Small intestine (tissue), 16 donors: ENCODE data around the gene MYO1B. TPM values are rescaled to one million over a fixed set of nuclear protein-coding genes. Genes with fewer than 3 reads are reported as not detected.
A peak's percentile ranks its signal among the peaks of the same experiment; 100 is the strongest.

ENCODE experiments used
- DNase-seq, 2 donors: peaks; one replicate each; pipeline versions ENCODE4 v3.0.0 to v3.0.0-alpha.2; 2013
- FAIRE-seq: peaks from 2 replicates; lab custom pipeline; 2012; peaks lifted over from hg19 to GRCh38; lab: Jason Lieb, UNC
- H3K27ac ChIP-seq, 3 donors: one replicate each; pipeline ENCODE4 v1.5.1; 2013; ENCODE audit warnings: low read length in 2 of 3, mild to moderate bottlenecking in 2 of 3, control low read depth in 1 of 3, inconsistent platforms in 1 of 3, low read depth in 1 of 3, moderate library complexity in 1 of 3
- H3K27me3 ChIP-seq, 3 donors: one replicate each; pipeline ENCODE4 v1.6.1; 2013; ENCODE audit warnings: low read length in 3 of 3, inconsistent platforms in 1 of 3; ENCODE audit not compliant: control insufficient read depth in 3 of 3, insufficient read depth in 3 of 3
- H3K36me3 ChIP-seq, 3 donors: one replicate each; pipeline ENCODE4 v1.6.1; 2013; ENCODE audit warnings: low read length in 3 of 3, inconsistent platforms in 1 of 3, low read depth in 1 of 3, mild to moderate bottlenecking in 1 of 3, moderate library complexity in 1 of 3; ENCODE audit not compliant: control insufficient read depth in 3 of 3, insufficient read depth in 2 of 3
- H3K4me1 ChIP-seq, 3 donors: one replicate each; pipeline ENCODE4 v1.6.1; 2013; ENCODE audit warnings: low read length in 2 of 3, inconsistent platforms in 1 of 3, low read depth in 1 of 3, mild to moderate bottlenecking in 1 of 3, moderate library complexity in 1 of 3; ENCODE audit not compliant: control insufficient read depth in 3 of 3, insufficient read depth in 2 of 3
- H3K4me3 ChIP-seq, 3 donors: one replicate each; pipeline ENCODE4 v1.5.1; 2013; ENCODE audit warnings: low read length in 3 of 3, control low read depth in 1 of 3, inconsistent platforms in 1 of 3, low read depth in 1 of 3, mild to moderate bottlenecking in 1 of 3, moderate library complexity in 1 of 3
- H3K9me3 ChIP-seq, 2 donors: one replicate each; pipeline ENCODE4 v1.6.1; 2013; ENCODE audit warnings: low read depth in 1 of 2, low read length in 1 of 2; ENCODE audit not compliant: control insufficient read depth in 2 of 2, insufficient read depth in 1 of 2
- WGBS, 3 donors: extraction: QIAGEN DNeasy Blood & Tissue Kit; methylation state at CpG; one replicate each; pipeline ENCODE4 v1.1.7; 2013; 5-methylcytosine and 5-hydroxymethylcytosine counted together
- long read RNA-seq, 10 donors: transcript quantifications; one replicate each; lab custom pipeline, GENCODE V29; 2026
- polyA plus RNA-seq, 4 donors: library from polyadenylated mRNA; stranded (reverse) in 3 of 4; unstranded in 1 of 4; fragments of 200-250 nt in 3 of 4; fragments of 120-200 nt in 1 of 4; gene quantifications; one replicate each; pipeline versions ENCODE4 v1.2.1 to v1.2.3, GENCODE V29; 2013
- donor health status: healthy with polysubstance abuse.
- donor health status: control.
- donor health status: control.
- donor health status: Bipolar disorder and iron deficiency.
- donor health status: healthy.

Gene MYO1B
- 10 to 100 TPM in 2 of 4 donors, 1 to 10 TPM in 2; 8.1 to 34.8 (median 12.9) TPM for polyA plus RNA-seq
- long read RNA-seq, donor 1: 0 reads
- long read RNA-seq, donor 2, full-length matches to known transcripts: 1 of 1 reads
- long read RNA-seq, donor 2, partial matches to known transcripts: 0 of 1 reads
- long read RNA-seq, donor 2, other reads (novel, unspliced or antisense): 0 of 1 reads
- long read RNA-seq, donor 3, partial matches to known transcripts: 0 of 2 reads
- long read RNA-seq, donor 3, other reads (novel, unspliced or antisense): 0 of 2 reads
- long read RNA-seq, donor 4: 0 reads
- long read RNA-seq, donor 5: 0 reads
- long read RNA-seq, donor 6, full-length matches to known transcripts: 3 of 3 reads
- long read RNA-seq, donor 6, partial matches to known transcripts: 0 of 3 reads
- long read RNA-seq, donor 6, other reads (novel, unspliced or antisense): 0 of 3 reads
- long read RNA-seq, donor 7: 0 reads
- long read RNA-seq, donor 8, partial matches to known transcripts: 0 of 2 reads
- long read RNA-seq, donor 8, other reads (novel, unspliced or antisense): 0 of 2 reads
- long read RNA-seq, donor 9: 0 reads
- long read RNA-seq, donor 10, full-length matches to known transcripts: 4 of 9 reads
- long read RNA-seq, donor 10, partial matches to known transcripts: 5 of 9 reads
- long read RNA-seq, donor 10, other reads (novel, unspliced or antisense): 0 of 9 reads

DNA sequence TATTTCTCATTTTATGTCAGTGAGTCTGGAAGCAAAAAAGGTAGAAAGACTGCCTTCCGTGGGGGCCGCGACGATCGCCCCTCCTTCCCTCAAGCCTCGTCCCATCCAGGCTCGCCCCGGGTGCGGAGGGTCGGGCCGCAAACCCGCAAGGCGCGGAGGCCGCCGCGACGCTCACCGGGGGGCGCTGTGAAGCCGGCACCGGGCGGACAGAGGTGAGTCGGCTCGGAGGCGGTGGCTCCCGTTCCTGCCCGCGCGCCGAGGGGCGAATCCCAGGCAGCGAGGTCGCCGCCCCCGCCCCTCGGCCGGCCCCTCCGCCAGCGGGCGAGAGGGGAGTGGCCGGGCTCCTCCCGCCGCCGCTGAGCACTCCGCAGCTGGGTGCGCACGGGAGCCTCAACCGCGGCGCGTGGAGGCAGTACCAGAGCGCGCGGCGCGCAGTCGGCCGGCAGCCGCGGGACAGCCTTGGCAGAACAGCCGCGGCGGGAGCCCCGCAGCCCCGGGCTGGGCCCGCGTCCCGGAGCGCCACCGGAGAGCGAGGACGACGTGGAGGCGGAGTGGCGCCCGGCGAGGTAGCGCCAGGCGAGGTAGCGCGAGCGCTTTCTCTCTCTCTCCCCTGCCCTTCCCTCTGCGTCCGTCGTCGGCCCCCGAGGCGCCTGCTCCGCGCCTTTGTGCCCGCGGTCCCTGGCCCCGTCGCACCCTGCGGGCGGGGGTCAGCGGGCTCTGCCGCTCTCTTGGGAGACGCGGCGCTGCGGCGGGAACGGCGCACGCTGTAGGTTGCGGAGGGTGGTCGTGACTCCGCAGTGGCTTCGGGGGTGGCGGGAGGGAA, at the start of gene MYO1B:
TSS of gene MYO1B (plus strand) at position 359 of the 823 bp plus-strand sequence. CDS start 31,492 bp downstream, outside the sequence.
- Histone ChIP-seq H3K9me3 (peaks cover 0 to 6% of the 10 kb centered on the region in 2 donors), H3K36me3 (no peaks in the 10 kb centered on the region), H3K4me3 (peak within 1 kb of the TSS; percentile 65 to 92 (median 80)), H3K27me3 (no peaks in the 10 kb centered on the region), H3K27ac (peak within 1 kb of the TSS in 2 of 3 donors; percentile 71 to 91), H3K4me1 (peaks cover 5 to 15% (median 10%) of the 10 kb centered on the region in 3 donors)
- no peak for FAIRE-seq
- 0 to 1% (median 0%) methylated on average over 75 to 112 of the region's 112 CpGs for WGBS, 3 donors
- peak; percentile 77 to 92 for DNase-seq

DNA sequence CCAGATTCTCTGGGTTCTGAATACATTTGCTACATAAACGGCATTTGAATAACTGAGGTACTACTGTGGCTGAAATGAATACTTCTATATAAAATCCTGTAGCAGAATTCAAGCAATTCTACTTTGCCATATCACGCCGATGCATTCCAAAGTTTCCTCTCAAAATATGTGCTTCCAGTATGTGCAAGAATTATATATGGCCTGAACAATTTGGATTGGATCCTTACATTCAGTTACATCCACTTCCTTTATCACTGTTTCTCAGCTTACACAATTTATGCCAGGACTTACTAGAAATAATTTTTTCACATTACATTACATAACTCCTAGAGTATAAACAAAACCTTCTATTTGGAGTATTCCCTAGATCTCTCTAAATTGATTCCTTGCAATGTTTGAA, 48.1 kb upstream of the MYO1B start:
- Histone ChIP-seq H3K27ac (no peak overlapping the region), H3K4me1 (no peaks in the 10 kb centered on the region), H3K9me3 (no peaks in the 10 kb centered on the region), H3K36me3 (no peaks in the 10 kb centered on the region), H3K4me3 (no peak overlapping the region), H3K27me3 (no peaks in the 10 kb centered on the region)
- no peak for FAIRE-seq
- DNase-seq: no peak
- WGBS, 3 donors: 90 to 99% (median 98%) methylated on average over 3 of the region's 3 CpGs

DNA sequence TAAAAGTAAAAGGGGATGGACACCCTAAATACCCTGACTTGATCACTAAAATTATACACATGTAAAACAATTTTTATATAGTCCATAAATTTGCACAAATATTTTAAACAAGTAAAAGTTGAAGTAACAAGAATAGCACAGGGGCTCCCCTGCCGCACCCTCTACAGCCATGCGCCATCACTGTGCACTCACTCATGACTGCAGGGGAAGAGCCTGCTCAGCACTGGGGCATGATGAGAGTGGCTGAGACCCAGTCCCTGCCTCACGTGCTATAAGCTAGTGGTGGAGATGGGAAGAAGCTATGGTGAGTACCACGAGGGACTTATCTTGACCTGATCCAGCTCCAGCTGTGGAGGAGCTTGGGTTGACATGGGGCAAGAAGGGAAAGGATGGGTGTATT, 46.9 kb upstream of the MYO1B start:
- Histone ChIP-seq H3K36me3 (no peaks in the 10 kb centered on the region), H3K9me3 (no peaks in the 10 kb centered on the region), H3K4me1 (no peaks in the 10 kb centered on the region), H3K4me3 (no peak overlapping the region), H3K27me3 (no peaks in the 10 kb centered on the region), H3K27ac (no peak overlapping the region)
- no peak for FAIRE-seq
- WGBS, 3 donors: 94 to 96% (median 96%) methylated on average over 4 of the region's 4 CpGs
- DNase-seq: no peak

DNA sequence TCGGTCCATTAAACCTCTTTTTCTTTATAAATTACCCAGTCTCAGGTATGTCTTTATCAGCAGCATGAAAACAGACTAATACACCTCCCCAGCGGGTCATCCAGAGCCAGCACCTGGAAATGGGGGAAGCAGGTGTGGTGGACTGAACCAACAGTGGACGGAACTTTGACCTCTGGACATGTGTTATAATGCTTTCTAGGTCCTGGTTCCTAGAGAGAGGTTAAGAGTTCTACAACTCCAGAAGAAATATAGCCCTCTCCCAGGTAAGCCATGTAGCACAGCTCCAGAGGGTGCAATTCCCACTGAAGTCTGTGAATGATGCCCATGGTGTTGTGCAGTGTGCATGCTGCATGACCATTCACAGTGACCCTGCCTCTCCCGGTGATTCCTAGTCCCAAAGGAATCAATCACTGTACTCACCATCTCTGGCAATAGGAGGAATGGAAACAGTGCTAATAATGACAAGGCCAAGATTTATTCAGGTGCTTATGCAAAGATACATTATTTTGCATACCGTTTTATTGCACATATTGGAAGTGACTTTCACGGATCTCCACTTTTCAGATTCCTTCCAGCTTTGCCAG, 45.2 kb upstream of the MYO1B start:
- DNase-seq: no peak
- Histone ChIP-seq H3K4me3 (no peak overlapping the region), H3K36me3 (no peaks in the 10 kb centered on the region), H3K4me1 (no peaks in the 10 kb centered on the region), H3K27ac (no peak overlapping the region), H3K27me3 (no peaks in the 10 kb centered on the region), H3K9me3 (no peaks in the 10 kb centered on the region)
- FAIRE-seq: no peak
- 94 to 96% (median 96%) methylated on average over 6 of the region's 6 CpGs for WGBS, 3 donors

DNA sequence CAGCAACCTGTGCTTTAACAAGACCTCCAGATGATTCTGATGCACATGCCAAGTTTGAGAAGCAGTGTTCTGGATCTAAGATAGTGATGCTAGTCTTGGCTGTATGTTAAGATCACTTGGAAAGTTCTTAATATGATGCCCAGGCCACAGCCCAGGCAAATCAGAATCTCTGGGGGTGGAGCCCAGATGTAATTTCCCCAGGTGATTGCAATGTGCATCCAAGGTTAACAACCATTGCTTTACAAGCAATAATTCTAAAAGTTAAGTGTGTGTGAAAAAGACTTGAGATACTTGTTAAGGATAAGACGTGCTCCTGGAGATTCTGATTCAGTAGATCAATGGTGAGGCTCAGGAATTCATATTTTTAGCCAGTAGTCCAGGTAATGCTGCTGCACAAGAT, 44.3 kb upstream of the MYO1B start:
- no peak for FAIRE-seq
- H3K9me3 ChIP-seq: no peaks in the 10 kb centered on the region
- H3K4me1 ChIP-seq: no peaks in the 10 kb centered on the region
- H3K36me3 ChIP-seq: no peaks in the 10 kb centered on the region
- no peak overlapping the region for H3K27ac ChIP-seq
- DNase-seq: no peak
- no peak overlapping the region for H3K4me3 ChIP-seq
- H3K27me3 ChIP-seq: no peaks in the 10 kb centered on the region
- 68 to 93% (median 79%) methylated on average over 1 of the region's 1 CpG for WGBS, 3 donors

DNA sequence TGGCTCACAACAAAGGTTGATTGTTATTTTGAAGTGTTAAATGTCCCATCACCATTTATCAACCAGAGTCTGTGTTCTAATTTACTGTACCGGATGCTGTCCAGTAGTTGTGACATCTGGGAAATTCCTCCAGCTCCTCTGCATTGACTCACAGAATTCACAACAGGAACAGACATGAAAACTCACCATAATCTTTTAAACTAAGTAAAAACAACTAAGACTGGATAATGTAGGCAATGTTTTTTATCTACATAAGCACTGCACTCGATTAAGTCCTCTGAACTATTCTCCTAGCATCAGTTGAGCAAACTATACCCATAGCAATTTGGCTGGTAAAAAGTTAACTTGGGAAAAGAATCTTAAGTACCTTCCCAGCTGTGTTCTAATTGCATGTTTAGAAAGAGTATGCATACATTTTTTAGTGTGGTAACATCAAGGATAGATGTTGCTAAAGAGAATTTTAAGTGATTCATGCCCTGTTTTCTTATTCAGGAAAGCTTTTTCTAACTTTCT, 42.9 kb upstream of the MYO1B start:
- no peaks in the 10 kb centered on the region for H3K36me3 ChIP-seq
- H3K4me1 ChIP-seq: no peaks in the 10 kb centered on the region
- H3K27ac ChIP-seq: no peak overlapping the region
- DNase-seq (no peak), FAIRE-seq (no peak)
- 48 to 70% (median 68%) methylated on average over 2 of the region's 2 CpGs for WGBS, 3 donors
- H3K9me3 ChIP-seq: no peaks in the 10 kb centered on the region
- no peaks in the 10 kb centered on the region for H3K27me3 ChIP-seq
- H3K4me3 ChIP-seq: no peak overlapping the region

DNA sequence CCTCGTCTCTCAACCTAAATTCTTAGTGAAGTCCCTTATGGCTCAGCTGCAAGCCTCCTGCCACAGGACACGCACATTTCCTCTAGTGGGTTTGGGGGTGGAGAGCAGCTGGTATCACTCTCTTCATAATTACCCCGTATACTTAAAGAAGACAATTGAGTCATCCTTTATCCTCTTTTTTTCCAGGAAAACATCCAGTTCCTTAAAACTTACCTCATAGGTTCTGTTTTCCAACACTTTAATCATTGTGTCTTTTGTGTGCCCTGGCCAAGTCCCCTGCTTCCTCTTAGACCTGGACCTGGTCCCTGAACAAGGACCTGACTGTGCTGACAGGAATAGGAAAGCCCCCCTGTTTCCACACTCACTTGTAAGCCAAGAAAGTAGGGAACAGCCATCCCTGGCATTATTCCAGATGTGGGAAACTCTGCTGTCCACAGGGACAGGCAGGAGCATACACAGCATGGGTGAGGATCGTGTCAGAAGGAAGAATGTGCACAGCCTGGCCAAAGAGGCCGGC, 42.3 kb upstream of the MYO1B start:
- Histone ChIP-seq H3K4me1 (no peaks in the 10 kb centered on the region), H3K4me3 (no peak overlapping the region), H3K36me3 (no peaks in the 10 kb centered on the region), H3K9me3 (no peaks in the 10 kb centered on the region), H3K27me3 (no peaks in the 10 kb centered on the region), H3K27ac (peak overlapping the region in 1 of 3 donors; percentile 63)
- no peak for FAIRE-seq
- WGBS, 3 donors: 41 to 71% (median 64%) methylated on average over 5 of the region's 5 CpGs
- peak in 1 of 2 donors; percentile 22 for DNase-seq
